PC-9 (cell line): ENCODE measurements around the gene BAIAP2. TPM values are rescaled to one million over a fixed set of nuclear protein-coding genes. Genes with fewer than 3 reads are reported as not detected.

Experiments used
- BruUV-seq: library from RNA; stranded (reverse); fragments of 400-500 nt; replicated peaks from 2 replicates; lab custom pipeline; 2021; lab: Mats Ljungman, UMichigan
- CTCF ChIA-PET: fragments of 300-600 bp; sonication (Branson Sonifier 250); formaldehyde crosslinking; loops from one replicate; lab custom pipeline; 2022; ENCODE audit warnings: antibody characterized with exemption; lab: Charles Lee
- POLR2A ChIA-PET: fragments of 300-600 bp; sonication (Branson Sonifier 250); formaldehyde crosslinking; loops from one replicate; lab custom pipeline; 2022; ENCODE audit warnings: antibody characterized with exemption; ENCODE audit not compliant: unreplicated experiment; lab: Charles Lee
- DNase-seq, 2 experiments: peaks; one replicate each; pipeline versions ENCODE4 v3.0.0 to v3.0.0-alpha.2; 2015 to 2022; ENCODE audit warnings: mixed read lengths in 1 of 2
- H2AFZ ChIP-seq: fragments of 200-600 bp; sonication (generic); 2 replicates; pipeline ENCODE4 v1.8.1; 2017; ENCODE audit warnings: antibody characterized with exemption
- H3F3A ChIP-seq: fragments of 200-600 bp; sonication (generic); 2 replicates; pipeline ENCODE4 v1.8.1; 2017; ENCODE audit warnings: antibody characterized with exemption, mild to moderate bottlenecking, low read depth; ENCODE audit not compliant: insufficient read depth
- H3K27ac ChIP-seq: fragments of 200-600 bp; sonication (generic); 2 replicates; pipeline ENCODE4 v1.6.1; 2016; ENCODE audit warnings: mixed run types
- H3K27me3 ChIP-seq: fragments of 200-600 bp; sonication (generic); 2 replicates; pipeline ENCODE4 v1.6.1; 2016; ENCODE audit warnings: low read depth, mixed run types; ENCODE audit not compliant: insufficient read depth
- H3K36me3 ChIP-seq: fragments of 200-600 bp; sonication (generic); 2 replicates; pipeline ENCODE4 v1.6.1; 2016; ENCODE audit warnings: low read depth, mixed run types
- H3K4me1 ChIP-seq: fragments of 200-600 bp; sonication (generic); replicated peaks from 2 replicates; pipeline ENCODE4 v1.6.1; 2016; ENCODE audit warnings: mixed run types; ENCODE audit not compliant: insufficient read depth
- H3K4me2 ChIP-seq: fragments of 200-600 bp; sonication (generic); 2 replicates; pipeline ENCODE4 v1.6.1; 2017; ENCODE audit warnings: mixed run types
- H3K4me3 ChIP-seq: fragments of 200-600 bp; sonication (generic); 2 replicates; pipeline ENCODE4 v1.6.1; 2016; ENCODE audit warnings: mixed run types
- H3K79me2 ChIP-seq: fragments of 200-600 bp; sonication (generic); 2 replicates; pipeline ENCODE4 v1.6.1; 2017; ENCODE audit warnings: low read depth, mixed run types
- H3K9me2 ChIP-seq: fragments of 200-600 bp; sonication (generic); 2 replicates; pipeline ENCODE4 v1.8.1; 2017; ENCODE audit warnings: mild to moderate bottlenecking; ENCODE audit not compliant: insufficient read depth
- H3K9me3 ChIP-seq: fragments of 200-600 bp; sonication (generic); 2 replicates; pipeline ENCODE4 v1.8.1; 2016; ENCODE audit warnings: low read depth; ENCODE audit not compliant: insufficient read depth
- H4K20me1 ChIP-seq: fragments of 200-600 bp; sonication (generic); 2 replicates; pipeline ENCODE4 v1.8.1; 2017; ENCODE audit not compliant: insufficient read depth
- EZH2 ChIP-seq: fragments of 200-600 bp; sonication (generic); IDR thresholded peaks from 2 replicates; pipeline ENCODE4 v1.8.0; 2017; ENCODE audit warnings: antibody characterized with exemption, low read depth
- intact Hi-C: fragments of 100-400 bp; cut with micrococcal nuclease; formaldehyde crosslinking; loops from one replicate; pipeline ENCODE4 v1.10.0; 2022; ENCODE audit not compliant: unreplicated experiment
- total RNA-seq: library from RNA; stranded (reverse); gene quantifications from 2 replicates; pipeline ENCODE4 v1.2.3, GENCODE V29; 2021
- TF ChIP-seq, protein P1 (sequence below): fragments of 200-600 bp; sonication (generic); conservative IDR thresholded peaks from 2 replicates; pipeline ENCODE4 v1.6.1; 2017; ENCODE audit warnings: mixed run types, antibody characterized with exemption, mild to moderate bottlenecking, moderate library complexity

Gene BAIAP2
- total RNA-seq, 1 experiment from 2014 or later = 125 TPM

DNA sequence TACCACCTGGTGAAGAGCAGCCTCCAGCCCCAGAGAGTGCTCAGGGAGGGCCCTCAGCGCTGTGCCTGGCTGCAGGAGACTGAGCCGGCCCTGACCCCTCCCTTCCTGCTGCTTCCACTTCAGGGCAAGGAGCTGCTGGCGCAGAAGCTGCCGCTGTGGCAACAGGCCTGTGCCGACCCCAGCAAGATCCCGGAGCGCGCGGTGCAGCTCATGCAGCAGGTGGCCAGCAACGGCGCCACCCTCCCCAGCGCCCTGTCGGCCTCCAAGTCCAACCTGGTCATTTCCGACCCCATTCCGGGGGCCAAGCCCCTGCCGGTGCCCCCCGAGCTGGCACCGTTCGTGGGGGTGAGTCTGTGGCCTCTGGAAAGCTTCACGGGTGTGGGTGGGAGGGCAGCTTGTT lies 68.4 kb downstream of the BAIAP2 start:
- H3K36me3 ChIP-seq = no peaks in the 10 kb centered on the region

DNA sequence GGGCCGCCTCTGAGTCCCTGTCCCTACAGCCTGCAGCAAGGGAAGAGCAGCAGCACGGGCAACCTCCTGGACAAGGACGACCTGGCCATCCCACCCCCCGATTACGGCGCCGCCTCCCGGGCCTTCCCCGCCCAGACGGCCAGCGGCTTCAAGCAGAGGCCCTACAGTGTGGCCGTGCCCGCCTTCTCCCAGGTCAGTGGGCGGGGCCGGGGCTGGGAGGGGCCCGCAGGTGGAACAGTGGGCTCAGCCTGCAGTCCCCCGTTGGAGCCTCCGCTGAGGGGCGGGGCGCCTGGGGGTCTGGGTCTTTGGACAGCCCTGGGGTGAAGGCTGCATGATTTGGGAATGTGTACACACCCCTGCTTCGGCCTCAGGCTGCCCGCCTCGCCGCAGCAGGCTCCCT lies 71.8 kb downstream of the BAIAP2 start:
- TF ChIP-seq, protein P1, sequence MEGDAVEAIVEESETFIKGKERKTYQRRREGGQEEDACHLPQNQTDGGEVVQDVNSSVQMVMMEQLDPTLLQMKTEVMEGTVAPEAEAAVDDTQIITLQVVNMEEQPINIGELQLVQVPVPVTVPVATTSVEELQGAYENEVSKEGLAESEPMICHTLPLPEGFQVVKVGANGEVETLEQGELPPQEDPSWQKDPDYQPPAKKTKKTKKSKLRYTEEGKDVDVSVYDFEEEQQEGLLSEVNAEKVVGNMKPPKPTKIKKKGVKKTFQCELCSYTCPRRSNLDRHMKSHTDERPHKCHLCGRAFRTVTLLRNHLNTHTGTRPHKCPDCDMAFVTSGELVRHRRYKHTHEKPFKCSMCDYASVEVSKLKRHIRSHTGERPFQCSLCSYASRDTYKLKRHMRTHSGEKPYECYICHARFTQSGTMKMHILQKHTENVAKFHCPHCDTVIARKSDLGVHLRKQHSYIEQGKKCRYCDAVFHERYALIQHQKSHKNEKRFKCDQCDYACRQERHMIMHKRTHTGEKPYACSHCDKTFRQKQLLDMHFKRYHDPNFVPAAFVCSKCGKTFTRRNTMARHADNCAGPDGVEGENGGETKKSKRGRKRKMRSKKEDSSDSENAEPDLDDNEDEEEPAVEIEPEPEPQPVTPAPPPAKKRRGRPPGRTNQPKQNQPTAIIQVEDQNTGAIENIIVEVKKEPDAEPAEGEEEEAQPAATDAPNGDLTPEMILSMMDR = no peak
- TF ChIP-seq EZH2 = no peak
- intact Hi-C loops = no loop called here
- H3K4me2 ChIP-seq = no peak overlapping the region
- BruUV-seq = no TSS peak
- H3K27ac ChIP-seq = no peak overlapping the region
- H3K36me3 ChIP-seq = no peaks in the 10 kb centered on the region
- no peak for DNase-seq
- H3K9me3 ChIP-seq = no peaks in the 10 kb centered on the region
- CTCF ChIA-PET = no interaction called here
- POLR2A ChIA-PET = no interaction called here
- no peaks in the 10 kb centered on the region for H3F3A ChIP-seq
- H3K4me3 ChIP-seq = no peak overlapping the region
- no peaks in the 10 kb centered on the region for H4K20me1 ChIP-seq
- H3K27me3 ChIP-seq = no peaks in the 10 kb centered on the region
- H3K4me1 ChIP-seq = no peaks in the 10 kb centered on the region
- H3K9me2 ChIP-seq = no peaks in the 10 kb centered on the region
- H2AFZ ChIP-seq = no peak overlapping the region
- H3K79me2 ChIP-seq = no peaks in the 10 kb centered on the region

More for the DNA sequence above, 68.4 kb downstream of the BAIAP2 start:
- H4K20me1 ChIP-seq = no peaks in the 10 kb centered on the region
- H3K4me2 ChIP-seq = no peak overlapping the region
- DNase-seq = no peak
- BruUV-seq = no TSS peak
- ChIA-PET CTCF (interaction anchor here (0.6 to 0.7 kb wide), 2 partner anchors 433 to 636 kb away, joined by 3 to 13 read pairs; no protein-coding TSS in a partner anchor), POLR2A (no interaction called here)
- no peak overlapping the region for H2AFZ ChIP-seq
- no peak overlapping the region for H3K4me3 ChIP-seq
- peaks cover 4% of the 10 kb centered on the region for H3K4me1 ChIP-seq
- TF ChIP-seq EZH2 = no peak
- TF ChIP-seq, protein P1 = no peak
- intact Hi-C loops = no loop called here
- H3K9me2 ChIP-seq = no peaks in the 10 kb centered on the region
- no peaks in the 10 kb centered on the region for H3K27me3 ChIP-seq
- peaks cover 2% of the 10 kb centered on the region; the same call in 1 of the 2 replicates for H3F3A ChIP-seq
- no peak overlapping the region for H3K27ac ChIP-seq
- H3K9me3 ChIP-seq = no peaks in the 10 kb centered on the region
- H3K79me2 ChIP-seq = no peaks in the 10 kb centered on the region

DNA sequence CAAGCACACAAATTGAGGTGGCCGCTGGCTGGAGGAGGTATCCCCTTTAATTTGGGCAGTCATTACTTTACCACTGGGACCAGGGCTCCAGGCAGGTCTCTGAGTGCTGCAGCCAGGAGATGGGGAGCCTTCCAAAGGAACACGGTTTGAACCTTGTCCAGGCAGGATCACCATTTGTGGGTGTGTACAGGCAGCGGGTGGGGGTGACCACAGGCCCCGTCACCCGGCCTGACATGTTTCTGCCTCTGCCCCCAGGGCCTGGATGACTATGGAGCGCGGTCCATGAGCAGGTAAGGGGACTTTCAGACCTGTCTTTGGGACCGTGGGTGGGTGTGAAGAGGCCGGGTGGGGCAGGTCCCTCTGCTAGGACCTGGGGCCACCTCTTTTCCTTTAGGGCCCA lies 73.3 kb downstream of the BAIAP2 start:
- H3K4me3 ChIP-seq = no peak overlapping the region
- no peaks in the 10 kb centered on the region for H3K4me1 ChIP-seq
- CTCF ChIA-PET = no interaction called here
- no peaks in the 10 kb centered on the region for H3K9me2 ChIP-seq
- POLR2A ChIA-PET = no interaction called here
- intact Hi-C loops = no loop called here
- H3K27me3 ChIP-seq = no peaks in the 10 kb centered on the region
- H3F3A ChIP-seq = no peaks in the 10 kb centered on the region
- H3K27ac ChIP-seq = no peak overlapping the region
- TF ChIP-seq EZH2 = no peak
- TF ChIP-seq, protein P1 = no peak
- no TSS peak for BruUV-seq
- no peak overlapping the region for H3K4me2 ChIP-seq
- H3K36me3 ChIP-seq = no peaks in the 10 kb centered on the region
- H4K20me1 ChIP-seq = no peaks in the 10 kb centered on the region
- H3K9me3 ChIP-seq = no peaks in the 10 kb centered on the region
- H2AFZ ChIP-seq = no peak overlapping the region
- H3K79me2 ChIP-seq = no peaks in the 10 kb centered on the region
- no peak for DNase-seq
